Loucy (cell line): Measurements from ENCODE around the gene PDGFD.

Experiments
- CTCF ChIP-seq: fragments of 200-600 bp; sonication (generic); conservative IDR thresholded peaks from 2 replicates; pipeline ENCODE4 v1.5.1; 2014; ENCODE audit warnings: mild to moderate bottlenecking, antibody characterized with exemption, low read length
- EZH2phosphoT487 ChIP-seq: fragments of 200-600 bp; IDR thresholded peaks from 2 replicates; pipeline ENCODE4 v1.6.1; 2018; ENCODE audit warnings: antibody characterized with exemption, mild to moderate bottlenecking, moderate library complexity, borderline replicate concordance

- TF ChIP-seq CTCF (peak; percentile 43), EZH2phosphoT487 (no peak)
Observed at GRCh38 chr11:104130161-104130560, 33.8 kb downstream of the PDGFD start.
